Testis (tissue), 2 donors: ENCODE results near the gene TPSG1.

Source experiments
- POLR2A ChIP-seq: fragments of 450-650 bp; IDR thresholded peaks from one replicate; pipeline ENCODE4 v1.6.1; 2017; ENCODE audit warnings: antibody characterized with exemption, mild to moderate bottlenecking, moderate library complexity
- TF ChIP-seq, protein P1 (sequence below), 3 experiments: fragments of 450-650 bp in 2 of 3; fragments of 200-600 bp in 1 of 3; sonication (generic) in 1 of 3; IDR thresholded peaks; one replicate each; pipeline ENCODE4 v1.5.1; 2016 to 2019; ENCODE audit warnings: antibody characterized with exemption in 3 of 3, mild to moderate bottlenecking in 2 of 3, moderate library complexity in 1 of 3

DNA sequence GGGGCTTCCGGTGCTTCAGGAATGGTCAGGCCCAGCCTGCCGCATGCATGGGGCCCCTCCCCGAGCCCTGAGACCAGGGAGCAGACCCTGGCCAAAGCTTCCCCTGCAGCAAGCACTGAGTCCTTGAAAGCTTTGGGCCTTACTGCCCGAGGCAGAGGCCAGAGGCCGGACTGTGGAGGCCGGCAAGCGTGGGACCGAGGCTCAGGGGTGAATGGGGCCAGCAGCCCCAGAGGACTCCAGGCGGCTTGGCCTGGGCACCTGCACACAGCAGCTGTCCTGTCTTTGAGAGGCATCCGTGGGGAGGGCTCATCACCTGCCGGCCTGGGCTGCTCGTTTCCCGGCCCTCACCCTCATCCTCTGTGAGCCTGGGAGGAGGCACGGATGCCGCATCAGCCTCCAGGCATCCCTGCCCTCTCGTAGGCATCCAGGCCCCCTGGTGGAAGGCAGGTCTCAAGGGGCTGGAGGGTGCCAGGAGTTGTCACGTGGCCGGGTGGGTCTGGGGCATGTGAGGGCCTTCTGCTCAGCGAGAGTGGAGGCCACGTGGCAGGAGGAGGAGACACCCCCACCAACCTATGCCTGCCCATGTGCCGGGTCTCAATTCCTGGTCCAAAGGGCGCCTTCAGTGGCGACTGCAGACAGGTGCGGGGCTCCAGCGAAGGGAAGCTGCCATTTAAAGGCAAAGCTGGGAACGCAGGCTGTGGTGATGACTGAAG is 40.8 kb downstream of the TPSG1 start:
- TF ChIP-seq, protein P1, sequence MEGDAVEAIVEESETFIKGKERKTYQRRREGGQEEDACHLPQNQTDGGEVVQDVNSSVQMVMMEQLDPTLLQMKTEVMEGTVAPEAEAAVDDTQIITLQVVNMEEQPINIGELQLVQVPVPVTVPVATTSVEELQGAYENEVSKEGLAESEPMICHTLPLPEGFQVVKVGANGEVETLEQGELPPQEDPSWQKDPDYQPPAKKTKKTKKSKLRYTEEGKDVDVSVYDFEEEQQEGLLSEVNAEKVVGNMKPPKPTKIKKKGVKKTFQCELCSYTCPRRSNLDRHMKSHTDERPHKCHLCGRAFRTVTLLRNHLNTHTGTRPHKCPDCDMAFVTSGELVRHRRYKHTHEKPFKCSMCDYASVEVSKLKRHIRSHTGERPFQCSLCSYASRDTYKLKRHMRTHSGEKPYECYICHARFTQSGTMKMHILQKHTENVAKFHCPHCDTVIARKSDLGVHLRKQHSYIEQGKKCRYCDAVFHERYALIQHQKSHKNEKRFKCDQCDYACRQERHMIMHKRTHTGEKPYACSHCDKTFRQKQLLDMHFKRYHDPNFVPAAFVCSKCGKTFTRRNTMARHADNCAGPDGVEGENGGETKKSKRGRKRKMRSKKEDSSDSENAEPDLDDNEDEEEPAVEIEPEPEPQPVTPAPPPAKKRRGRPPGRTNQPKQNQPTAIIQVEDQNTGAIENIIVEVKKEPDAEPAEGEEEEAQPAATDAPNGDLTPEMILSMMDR (IDR thresholded peaks at IDR 0.05): no peak
- TF ChIP-seq POLR2A: no peak
